Measurements from ENCODE around the gene LRRC7.

- TF ChIP-seq CTCF (conservative IDR thresholded peaks at IDR 0.05; ENCODE audit: low read depth, low read length) (no peak), EZH2 (IDR thresholded peaks at IDR 0.05; ENCODE audit: borderline replicate concordance, low read depth, low read length, poor library complexity, severe bottlenecking) (no peak)
Measured at GRCh38 chr1:69673321-69673720, 105.6 kb downstream of the LRRC7 start.
